CD4-positive, alpha-beta memory T cell (primary cell): Measurements from ENCODE around the gene HIPK2. TPM values are rescaled to one million over a fixed set of nuclear protein-coding genes. Genes with fewer than 3 reads are reported as not detected.
"Not testable (repeated sequence)": the region's sequence is repeated elsewhere in the genome, so short reads cannot be mapped to it uniquely, and the experiment has no call there.

Experiments used
- CTCF ChIA-PET: fragments of 350-600 bp; sonication (Branson Sonifier 250); formaldehyde crosslinking; loops from one replicate; lab custom pipeline; 2021; ENCODE audit warnings: inconsistent platforms; ENCODE audit not compliant: partially characterized antibody; lab: Charles Lee
- POLR2A ChIA-PET: fragments of 350-600 bp; sonication (Branson Sonifier 250); formaldehyde crosslinking; loops from one replicate; lab custom pipeline; 2021; ENCODE audit not compliant: partially characterized antibody; lab: Charles Lee
- DNase-seq, 5 donors: peaks; one replicate each; pipeline versions ENCODE4 v3.0.0 to v3.0.0-alpha.2; 2020 to 2022; ENCODE audit warnings: mixed read lengths in 1 of 5
- H3K27ac ChIP-seq: one replicate; pipeline ENCODE4 v1.7.0; 2013; ENCODE audit warnings: low read depth, low read length
- H3K27me3 ChIP-seq: 2 replicates; pipeline ENCODE4 v1.7.0; 2013; ENCODE audit warnings: mild to moderate bottlenecking, low read length, moderate library complexity; ENCODE audit not compliant: insufficient read depth
- H3K36me3 ChIP-seq: 2 replicates; pipeline ENCODE4 v1.7.0; 2013; ENCODE audit warnings: mild to moderate bottlenecking, low read length, moderate library complexity; ENCODE audit not compliant: insufficient read depth
- H3K4me1 ChIP-seq: 2 replicates; pipeline ENCODE4 v1.7.0; 2013; ENCODE audit warnings: mild to moderate bottlenecking, low read length, moderate library complexity; ENCODE audit not compliant: insufficient read depth
- H3K4me3 ChIP-seq, 2 donors: one replicate each; pipeline ENCODE4 v1.7.0; 2013; ENCODE audit warnings: low read length in 2 of 2, mild to moderate bottlenecking in 1 of 2
- H3K9me3 ChIP-seq, 2 donors: one replicate each; pipeline ENCODE4 v1.7.0; 2013; ENCODE audit warnings: low read length in 2 of 2, control low read depth in 1 of 2; ENCODE audit not compliant: control insufficient read depth in 1 of 2
- H3K27ac Mint-ChIP-seq, 7 donors: one replicate each; pipeline ENCODE4 v1.8.0; 2020 to 2021; ENCODE audit warnings: mixed read lengths in 7 of 7, mild to moderate bottlenecking in 6 of 7, inconsistent platforms in 3 of 7, moderate library complexity in 3 of 7
- H3K27me3 Mint-ChIP-seq, 2 donors: one replicate each; pipeline ENCODE4 v1.8.0; 2020 to 2021; ENCODE audit warnings: mixed read lengths in 2 of 2
- H3K36me3 Mint-ChIP-seq, 2 donors: one replicate each; pipeline ENCODE4 v1.8.0; 2020 to 2021; ENCODE audit warnings: mixed read lengths in 2 of 2, inconsistent platforms in 1 of 2, mild to moderate bottlenecking in 1 of 2
- H3K4me1 Mint-ChIP-seq, 4 donors: one replicate each; pipeline ENCODE4 v1.8.0; 2020 to 2021; ENCODE audit warnings: mixed read lengths in 4 of 4, mild to moderate bottlenecking in 1 of 4
- H3K4me3 Mint-ChIP-seq, 8 donors: one replicate each; pipeline ENCODE4 v1.8.0; 2020 to 2021; ENCODE audit warnings: mixed read lengths in 8 of 8, mild to moderate bottlenecking in 7 of 8, moderate library complexity in 6 of 8, inconsistent platforms in 3 of 8
- H3K9me3 Mint-ChIP-seq, 8 donors: one replicate each; pipeline ENCODE4 v1.8.0; 2020 to 2021; ENCODE audit warnings: mixed read lengths in 8 of 8, mild to moderate bottlenecking in 5 of 8, inconsistent platforms in 3 of 8, moderate library complexity in 1 of 8
- intact Hi-C: fragments of 100-400 bp; cut with micrococcal nuclease; formaldehyde crosslinking; loops from one replicate; pipeline ENCODE4 v1.15.1; 2023
- polyA plus RNA-seq, 2 donors: library from polyadenylated mRNA; unstranded; fragments of 300-500 nt; fragmentation: Illumina TruSeq; gene quantifications; one replicate each; pipeline ENCODE4 v1.2.3, GENCODE V29; 2021
- total RNA-seq, 2 experiments: library from RNA; stranded (reverse); gene quantifications; one replicate each; pipeline ENCODE4 v1.2.3, GENCODE V29; 2021

Gene HIPK2
- total and polyA plus RNA-seq, 4 experiments from 2014 or later = 0.87 to 34.1 (median 17.8) TPM

DNA sequence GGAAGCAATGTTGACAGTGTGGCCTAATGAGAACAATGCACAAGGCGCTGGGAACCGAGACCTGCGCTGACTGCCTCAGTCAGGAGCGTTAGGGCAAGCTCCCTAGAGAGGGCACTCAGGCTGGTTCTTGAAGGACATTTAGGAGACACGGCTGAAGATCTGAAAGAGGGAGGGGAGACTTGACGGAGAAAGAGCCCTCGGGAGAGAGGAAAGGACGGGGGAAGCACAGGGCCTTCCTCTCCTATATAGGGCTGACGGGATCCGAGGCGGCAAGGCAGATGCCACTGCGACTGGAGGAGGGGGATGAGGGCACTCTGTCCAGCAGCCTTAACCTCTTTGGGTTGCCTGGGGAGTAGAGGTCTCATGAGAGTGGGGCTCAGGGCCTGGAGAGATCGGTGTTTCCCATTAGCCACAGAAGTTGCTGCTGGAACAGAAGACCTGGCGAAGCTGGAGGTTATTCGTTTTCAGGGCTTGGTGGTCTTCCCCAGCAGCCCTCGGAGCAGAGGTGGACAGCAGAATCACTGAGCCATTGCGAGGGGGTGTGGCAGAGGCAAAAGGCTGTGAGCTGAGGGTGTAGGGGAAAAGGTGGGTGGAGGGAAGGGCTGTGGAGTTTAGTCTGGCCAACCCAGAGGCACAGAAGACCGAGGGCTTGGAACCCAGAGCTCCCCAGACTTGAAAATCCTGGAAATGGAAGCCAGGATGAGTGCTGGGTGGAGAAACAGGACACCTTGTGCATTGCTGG is 218.3 kb downstream of the HIPK2 start:
- peak overlapping the region in 1 of 7 donors; percentile 38 for H3K27ac Mint-ChIP-seq
- no peak for DNase-seq
- CTCF ChIA-PET = no interaction called here

DNA sequence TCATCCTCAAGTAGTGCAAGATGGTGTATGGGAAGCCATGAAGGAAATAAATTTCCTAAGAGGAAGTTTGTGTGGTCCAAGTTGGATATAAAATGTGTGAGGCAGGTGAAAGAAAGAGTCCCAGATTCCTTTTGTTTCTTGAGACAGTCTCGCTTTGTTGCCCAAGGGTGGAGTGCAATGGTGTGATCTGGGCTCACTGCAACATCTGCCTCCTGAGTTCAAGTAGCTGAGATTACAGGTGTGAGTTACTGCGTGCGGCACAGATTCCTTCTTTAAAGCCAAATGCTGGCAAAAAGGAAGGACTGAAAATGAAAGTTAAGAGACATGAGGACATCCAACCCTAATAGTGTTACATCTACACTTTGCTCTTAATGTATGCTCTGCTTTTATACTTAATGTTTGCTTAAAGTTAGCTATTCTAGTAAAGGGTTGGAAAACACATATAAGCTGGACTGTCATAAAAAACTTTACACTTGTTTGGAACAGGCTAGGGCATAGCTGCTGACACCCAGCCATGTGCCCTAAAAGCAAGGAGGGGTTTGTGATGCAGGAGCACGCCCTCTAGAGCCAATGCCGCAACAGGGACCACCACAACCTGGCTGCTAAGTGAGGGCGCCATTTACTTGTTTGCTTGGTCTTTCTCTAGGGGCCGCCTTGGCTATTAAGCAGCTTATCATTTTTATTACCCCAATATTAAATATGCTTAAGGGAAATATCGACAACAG is 219.8 kb downstream of the HIPK2 start:
- H3K9me3 Mint-ChIP-seq = peaks cover 0 to 7% (median under 1%) of the 10 kb centered on the region in 8 donors
- no peaks in the 10 kb centered on the region for H3K27me3 ChIP-seq
- no peak for DNase-seq
- H3K27me3 Mint-ChIP-seq = peaks cover 6 to 9% of the 10 kb centered on the region in 2 donors
- POLR2A ChIA-PET = no interaction called here
- no peak overlapping the region for H3K27ac ChIP-seq
- no peak overlapping the region for H3K4me3 ChIP-seq
- H3K36me3 ChIP-seq = no peaks in the 10 kb centered on the region
- H3K4me3 Mint-ChIP-seq = no peak overlapping the region
- intact Hi-C loops = no loop called here
- H3K36me3 Mint-ChIP-seq = peaks cover 3 to 14% of the 10 kb centered on the region in 2 donors
- H3K9me3 ChIP-seq = no peaks in the 10 kb centered on the region
- no peaks in the 10 kb centered on the region for H3K4me1 ChIP-seq
- CTCF ChIA-PET = no interaction called here
- peaks cover 0 to 5% (median 2%) of the 10 kb centered on the region in 4 donors for H3K4me1 Mint-ChIP-seq
- no peak overlapping the region for H3K27ac Mint-ChIP-seq

More for the DNA sequence above, 218.3 kb downstream of the HIPK2 start:
- H3K27ac ChIP-seq = no peak overlapping the region
- H3K4me3 ChIP-seq = no peak overlapping the region
- H3K9me3 ChIP-seq = no peaks in the 10 kb centered on the region
- Mint-ChIP-seq H3K27me3 (peaks cover 6 to 9% of the 10 kb centered on the region in 2 donors), H3K4me3 (no peak overlapping the region), H3K9me3 (peaks cover 0 to 7% (median under 1%) of the 10 kb centered on the region in 8 donors), H3K4me1 (peaks cover 0 to 14% (median 6%) of the 10 kb centered on the region in 4 donors), H3K36me3 (peaks cover 3 to 14% of the 10 kb centered on the region in 2 donors)
- POLR2A ChIA-PET = no interaction called here
- no peaks in the 10 kb centered on the region for H3K27me3 ChIP-seq
- intact Hi-C loops = no loop called here
- H3K4me1 ChIP-seq = no peaks in the 10 kb centered on the region
- H3K36me3 ChIP-seq = no peaks in the 10 kb centered on the region

DNA sequence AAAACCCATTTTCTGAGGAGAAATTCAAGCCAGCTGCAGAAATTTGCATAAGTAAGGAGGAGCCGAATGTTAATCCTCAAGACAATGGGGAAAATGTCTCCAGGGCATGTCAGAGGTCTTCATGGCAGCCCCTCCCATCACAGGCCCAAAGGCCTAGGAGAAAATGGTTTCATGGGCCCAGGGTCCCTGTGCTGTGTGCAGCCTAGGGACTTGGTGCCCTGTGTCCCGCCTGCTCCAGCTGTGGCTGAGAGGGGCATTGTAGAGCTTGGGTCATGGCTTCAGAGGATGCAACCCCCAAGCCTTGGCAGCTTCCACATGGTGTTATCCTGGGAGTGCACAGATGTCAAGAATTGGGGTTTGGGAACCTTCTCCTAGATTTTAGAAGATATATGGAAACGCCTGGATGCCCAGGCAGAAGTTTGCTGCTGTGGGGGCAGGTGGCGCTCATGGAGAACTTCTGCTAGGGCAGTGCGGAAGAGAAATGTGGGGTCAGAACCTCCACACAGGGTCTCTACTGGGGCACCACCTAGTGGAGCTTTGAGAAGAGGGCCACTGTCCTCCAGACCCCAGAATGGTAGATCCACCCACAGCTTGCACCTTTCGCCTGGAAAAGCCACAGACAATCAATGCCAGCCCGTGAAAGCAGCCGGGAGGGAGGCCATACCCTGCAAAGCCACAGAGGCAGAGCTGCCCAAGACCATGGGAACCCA is 223.7 kb downstream of the HIPK2 start:
- H3K4me3 ChIP-seq, DNase-seq, H3K4me3 Mint-ChIP-seq, H3K27ac Mint-ChIP-seq, H3K36me3 ChIP-seq, H3K27ac ChIP-seq, H3K4me1 ChIP-seq, H3K4me1 Mint-ChIP-seq, intact Hi-C loops, H3K9me3 Mint-ChIP-seq, H3K27me3 Mint-ChIP-seq, POLR2A ChIA-PET, H3K27me3 ChIP-seq, CTCF ChIA-PET, H3K36me3 Mint-ChIP-seq, H3K9me3 ChIP-seq: not testable (repeated sequence)

- H3K27ac ChIP-seq = no peak overlapping the region
- no peaks in the 10 kb centered on the region for H3K4me1 Mint-ChIP-seq
- CTCF ChIA-PET = interaction anchor here (1.0 to 1.2 kb wide), 2 partner anchors 8 to 72 kb away, joined by 3 read pairs; no protein-coding TSS in a partner anchor
- DNase-seq = no peak
- no peaks in the 10 kb centered on the region for H3K4me1 ChIP-seq
- no peaks in the 10 kb centered on the region for H3K9me3 ChIP-seq
- no peaks in the 10 kb centered on the region for H3K27me3 Mint-ChIP-seq
- intact Hi-C loops = no loop called here
- no peak overlapping the region for H3K27ac Mint-ChIP-seq
- no peaks in the 10 kb centered on the region for H3K36me3 Mint-ChIP-seq
- no peaks in the 10 kb centered on the region for H3K9me3 Mint-ChIP-seq
- no peaks in the 10 kb centered on the region for H3K36me3 ChIP-seq
- POLR2A ChIA-PET = no interaction called here
- H3K27me3 ChIP-seq = no peaks in the 10 kb centered on the region
- no peak overlapping the region for H3K4me3 ChIP-seq
- H3K4me3 Mint-ChIP-seq = no peak overlapping the region
Measured at GRCh38 chr7:139548302-139549028, 229.3 kb downstream of the HIPK2 start.

GRCh38 chr7:139544645-139545044 is 233.2 kb downstream of the HIPK2 start:
- Histone ChIP-seq H3K27ac (no peak overlapping the region), H3K9me3 (no peaks in the 10 kb centered on the region), H3K4me1 (no peaks in the 10 kb centered on the region), H3K4me3 (no peak overlapping the region), H3K27me3 (no peaks in the 10 kb centered on the region), H3K36me3 (no peaks in the 10 kb centered on the region)
- Mint-ChIP-seq H3K4me3 (no peak overlapping the region), H3K27me3 (no peaks in the 10 kb centered on the region), H3K4me1 (no peaks in the 10 kb centered on the region), H3K36me3 (no peaks in the 10 kb centered on the region), H3K27ac (no peak overlapping the region), H3K9me3 (no peaks in the 10 kb centered on the region)
- ChIA-PET POLR2A (no interaction called here), CTCF (no interaction called here)
- no peak for DNase-seq
- intact Hi-C loops = no loop called here

GRCh38 chr7:139543801-139544603 is 233.8 kb downstream of the HIPK2 start:
- no peak overlapping the region for H3K27ac Mint-ChIP-seq
- Histone ChIP-seq H3K4me1 (no peaks in the 10 kb centered on the region), H3K27ac (no peak overlapping the region), H3K4me3 (no peak overlapping the region), H3K27me3 (no peaks in the 10 kb centered on the region), H3K9me3 (no peaks in the 10 kb centered on the region), H3K36me3 (no peaks in the 10 kb centered on the region)
- POLR2A ChIA-PET = no interaction called here
- H3K9me3 Mint-ChIP-seq = no peaks in the 10 kb centered on the region
- no peaks in the 10 kb centered on the region for H3K27me3 Mint-ChIP-seq
- H3K36me3 Mint-ChIP-seq = no peaks in the 10 kb centered on the region
- no peak for DNase-seq
- CTCF ChIA-PET = no interaction called here
- no peaks in the 10 kb centered on the region for H3K4me1 Mint-ChIP-seq
- no peak overlapping the region for H3K4me3 Mint-ChIP-seq
- intact Hi-C loops = no loop called here
